GM12864 (cell line): ENCODE data around the gene SULT1C2.

Experiments
- DNase-seq: peaks from one replicate; pipeline ENCODE4 v3.0.0-alpha.2; 2011; ENCODE audit warnings: low read depth
- H3K4me3 ChIP-seq: 2 replicates; pipeline ENCODE4 v1.5.1; 2011; ENCODE audit warnings: mild to moderate bottlenecking, low read depth, low read length, control low read depth
- CTCF ChIP-seq: IDR thresholded peaks from 2 replicates; pipeline ENCODE4 v1.5.1; 2011; ENCODE audit warnings: low read depth, mild to moderate bottlenecking, moderate library complexity, low read length, control low read depth, inconsistent platforms; ENCODE audit errors: missing control alignments

SULT1C2 gene

GRCh38 chr2:108323619-108324018 lies 34.9 kb downstream of the SULT1C2 start:
- H3K4me3 ChIP-seq = no peak overlapping the region
- TF ChIP-seq CTCF = no peak
- DNase-seq = no peak

- DNase-seq = no peak
- no peak overlapping the region for H3K4me3 ChIP-seq
- no peak for TF ChIP-seq CTCF
Observed at GRCh38 chr2:108324531-108325255, 36.0 kb downstream of the SULT1C2 start.

- H3K4me3 ChIP-seq = no peak overlapping the region
- TF ChIP-seq CTCF = no peak
- DNase-seq = no peak
Observed at GRCh38 chr2:108325756-108326155, 37.1 kb downstream of the SULT1C2 start.

- DNase-seq = no peak
- no peak overlapping the region for H3K4me3 ChIP-seq
- TF ChIP-seq CTCF = no peak
Observed at GRCh38 chr2:108329771-108330170, 41.1 kb downstream of the SULT1C2 start.

- no peak for TF ChIP-seq CTCF
- no peak overlapping the region for H3K4me3 ChIP-seq
- no peak for DNase-seq
Observed at GRCh38 chr2:108330979-108331378, 42.3 kb downstream of the SULT1C2 start.

- H3K4me3 ChIP-seq = no peak overlapping the region
- no peak for DNase-seq
- no peak for TF ChIP-seq CTCF
Observed at GRCh38 chr2:108345951-108346350, 57.3 kb downstream of the SULT1C2 start.

GRCh38 chr2:108346827-108347226 lies 58.1 kb downstream of the SULT1C2 start:
- H3K4me3 ChIP-seq = no peak overlapping the region
- DNase-seq = no peak
- no peak for TF ChIP-seq CTCF
